Activated CD4-positive, alpha-beta memory T cell treated with anti-CD3 and anti-CD28 coated beads, Interleukin-2, amount 10 ng/mL, durations not matched to agents 7 days and 5 days (primary cell): ENCODE measurements around the gene ARSJ. TPM values are rescaled to one million over a fixed set of nuclear protein-coding genes. Genes with fewer than 3 reads are reported as not detected.

Source experiments
- CTCF ChIA-PET: fragments of 350-600 bp; sonication (Branson Sonifier 250); formaldehyde crosslinking; loops from one replicate; lab custom pipeline; 2021; ENCODE audit warnings: antibody characterized with exemption, inconsistent platforms; lab: Charles Lee
- POLR2A ChIA-PET: fragments of 350-600 bp; sonication (Branson Sonifier 250); formaldehyde crosslinking; loops from one replicate; lab custom pipeline; 2021; ENCODE audit warnings: antibody characterized with exemption; lab: Charles Lee
- DNase-seq: peaks from one replicate; pipeline ENCODE4 v3.0.0-alpha.2; 2020
- H3K27ac Mint-ChIP-seq: one replicate; pipeline ENCODE4 v1.8.0; 2021; ENCODE audit warnings: mild to moderate bottlenecking, mixed read lengths
- H3K27me3 Mint-ChIP-seq: one replicate; pipeline ENCODE4 v1.8.0; 2021; ENCODE audit warnings: mixed read lengths
- H3K36me3 Mint-ChIP-seq: one replicate; pipeline ENCODE4 v1.8.0; 2021; ENCODE audit warnings: low read depth, mixed read lengths
- H3K4me1 Mint-ChIP-seq: one replicate; pipeline ENCODE4 v1.8.0; 2021; ENCODE audit warnings: mixed read lengths
- H3K4me3 Mint-ChIP-seq: one replicate; pipeline ENCODE4 v1.8.0; 2021; ENCODE audit warnings: mild to moderate bottlenecking, mixed read lengths
- H3K9me3 Mint-ChIP-seq: one replicate; pipeline ENCODE4 v1.8.0; 2021; ENCODE audit warnings: mixed read lengths
- total RNA-seq, 2 experiments: library from RNA; stranded (reverse); gene quantifications; one replicate each; pipeline ENCODE4 v1.2.3, GENCODE V29; 2021

Gene ARSJ
- total RNA-seq, 2 experiments from 2014 or later: not detected

GRCh38 chr4:113962016-113962347, 17.5 kb downstream of the ARSJ start:
- Mint-ChIP-seq H3K4me1 (no peaks in the 10 kb centered on the region), H3K27me3 (peaks cover 6% of the 10 kb centered on the region), H3K36me3 (no peaks in the 10 kb centered on the region), H3K9me3 (peaks cover 9% of the 10 kb centered on the region), H3K27ac (no peak overlapping the region), H3K4me3 (no peak overlapping the region)
- DNase-seq: no peak
- CTCF ChIA-PET: no interaction called here
- POLR2A ChIA-PET: no interaction called here

GRCh38 chr4:113960684-113961321, 18.6 kb downstream of the ARSJ start:
- CTCF ChIA-PET: interaction anchor here (0.7 kb wide), 1 partner anchor 21 kb away, joined by 3 read pairs; no protein-coding TSS in a partner anchor
- DNase-seq: no peak
- H3K27ac Mint-ChIP-seq: no peak overlapping the region
- peaks cover 9% of the 10 kb centered on the region for H3K27me3 Mint-ChIP-seq
- H3K36me3 Mint-ChIP-seq: no peaks in the 10 kb centered on the region
- H3K9me3 Mint-ChIP-seq: peaks cover 9% of the 10 kb centered on the region
- no peaks in the 10 kb centered on the region for H3K4me1 Mint-ChIP-seq
- POLR2A ChIA-PET: no interaction called here
- H3K4me3 Mint-ChIP-seq: no peak overlapping the region

GRCh38 chr4:113959539-113959937, 19.9 kb downstream of the ARSJ start:
- ChIA-PET CTCF (no interaction called here), POLR2A (no interaction called here)
- no peaks in the 10 kb centered on the region for H3K4me1 Mint-ChIP-seq
- peaks cover 9% of the 10 kb centered on the region for H3K9me3 Mint-ChIP-seq
- H3K36me3 Mint-ChIP-seq: no peaks in the 10 kb centered on the region
- H3K27ac Mint-ChIP-seq: no peak overlapping the region
- no peak for DNase-seq
- H3K27me3 Mint-ChIP-seq: peaks cover 9% of the 10 kb centered on the region
- H3K4me3 Mint-ChIP-seq: no peak overlapping the region

- Mint-ChIP-seq H3K4me1 (no peaks in the 10 kb centered on the region), H3K4me3 (no peak overlapping the region), H3K36me3 (no peaks in the 10 kb centered on the region), H3K9me3 (peaks cover 9% of the 10 kb centered on the region), H3K27ac (no peak overlapping the region), H3K27me3 (peaks cover 7% of the 10 kb centered on the region)
- POLR2A ChIA-PET: no interaction called here
- CTCF ChIA-PET: no interaction called here
- no peak for DNase-seq
These were observed 20.5 kb downstream of the ARSJ start for GRCh38 chr4:113958766-113959538.

GRCh38 chr4:113957956-113958355, 21.5 kb downstream of the ARSJ start:
- DNase-seq: no peak
- Mint-ChIP-seq H3K4me1 (no peaks in the 10 kb centered on the region), H3K27ac (no peak overlapping the region), H3K36me3 (no peaks in the 10 kb centered on the region), H3K27me3 (peaks cover 7% of the 10 kb centered on the region), H3K4me3 (no peak overlapping the region), H3K9me3 (peaks cover 6% of the 10 kb centered on the region)
- POLR2A ChIA-PET: no interaction called here
- CTCF ChIA-PET: no interaction called here

GRCh38 chr4:113955948-113956347, 23.5 kb downstream of the ARSJ start:
- Mint-ChIP-seq H3K27me3 (peaks cover 7% of the 10 kb centered on the region), H3K4me1 (no peaks in the 10 kb centered on the region), H3K4me3 (no peak overlapping the region), H3K9me3 (no peaks in the 10 kb centered on the region), H3K36me3 (no peaks in the 10 kb centered on the region), H3K27ac (no peak overlapping the region)
- POLR2A ChIA-PET: no interaction called here
- CTCF ChIA-PET: interaction anchor here (0.6 to 2.6 kb wide), 2 partner anchors 35 to 115 kb away, joined by 3 to 10 read pairs; no protein-coding TSS in a partner anchor
- DNase-seq: no peak

- Mint-ChIP-seq H3K9me3 (no peaks in the 10 kb centered on the region), H3K4me1 (no peaks in the 10 kb centered on the region), H3K27ac (no peak overlapping the region), H3K36me3 (no peaks in the 10 kb centered on the region), H3K4me3 (no peak overlapping the region), H3K27me3 (peaks cover 6% of the 10 kb centered on the region)
- ChIA-PET CTCF (interaction anchor here (0.6 to 2.6 kb wide), 2 partner anchors 34 to 116 kb away, joined by 3 to 10 read pairs; no protein-coding TSS in a partner anchor), POLR2A (no interaction called here)
- DNase-seq: no peak
These were observed 24.0 kb downstream of the ARSJ start for GRCh38 chr4:113955411-113955810.

GRCh38 chr4:113953888-113954287, 25.6 kb downstream of the ARSJ start:
- Mint-ChIP-seq H3K4me1 (no peaks in the 10 kb centered on the region), H3K36me3 (no peaks in the 10 kb centered on the region), H3K9me3 (no peaks in the 10 kb centered on the region), H3K27me3 (peaks cover 6% of the 10 kb centered on the region), H3K27ac (no peak overlapping the region), H3K4me3 (no peak overlapping the region)
- POLR2A ChIA-PET: no interaction called here
- CTCF ChIA-PET: interaction anchor here (1.0 to 1.3 kb wide), 3 partner anchors 17 to 406 kb away, joined by 3 to 4 read pairs (median 3); no protein-coding TSS in a partner anchor
- no peak for DNase-seq

GRCh38 chr4:113952452-113953029, 26.9 kb downstream of the ARSJ start:
- Mint-ChIP-seq H3K4me1 (no peaks in the 10 kb centered on the region), H3K36me3 (no peaks in the 10 kb centered on the region), H3K27me3 (peaks cover 6% of the 10 kb centered on the region), H3K9me3 (no peaks in the 10 kb centered on the region), H3K4me3 (no peak overlapping the region), H3K27ac (no peak overlapping the region)
- ChIA-PET CTCF (interaction anchor here (0.8 to 1.3 kb wide), 3 partner anchors 16 to 125 kb away, joined by 3 to 4 read pairs (median 4); no protein-coding TSS in a partner anchor), POLR2A (no interaction called here)
- DNase-seq: no peak

GRCh38 chr4:113951263-113951662, 28.2 kb downstream of the ARSJ start:
- Mint-ChIP-seq H3K27ac (no peak overlapping the region), H3K9me3 (no peaks in the 10 kb centered on the region), H3K4me1 (no peaks in the 10 kb centered on the region), H3K27me3 (peaks cover 3% of the 10 kb centered on the region), H3K4me3 (no peak overlapping the region), H3K36me3 (no peaks in the 10 kb centered on the region)
- ChIA-PET CTCF (interaction anchor here (0.8 kb wide), 1 partner anchor 434 kb away, joined by 3 read pairs; no protein-coding TSS in a partner anchor), POLR2A (no interaction called here)
- DNase-seq: no peak

GRCh38 chr4:113950207-113950606, 29.2 kb downstream of the ARSJ start:
- H3K27ac Mint-ChIP-seq: no peak overlapping the region
- H3K36me3 Mint-ChIP-seq: no peaks in the 10 kb centered on the region
- H3K9me3 Mint-ChIP-seq: no peaks in the 10 kb centered on the region
- H3K4me1 Mint-ChIP-seq: no peaks in the 10 kb centered on the region
- no peak overlapping the region for H3K4me3 Mint-ChIP-seq
- POLR2A ChIA-PET: no interaction called here
- CTCF ChIA-PET: interaction anchor here (1.0 to 1.5 kb wide), 3 partner anchors 22 to 121 kb away, joined by 3 to 4 read pairs (median 4); no protein-coding TSS in a partner anchor
- DNase-seq: no peak
- peaks cover 3% of the 10 kb centered on the region for H3K27me3 Mint-ChIP-seq

- Mint-ChIP-seq H3K27ac (no peak overlapping the region), H3K4me1 (peaks cover 9% of the 10 kb centered on the region), H3K4me3 (no peak overlapping the region), H3K27me3 (peaks cover 3% of the 10 kb centered on the region), H3K9me3 (no peaks in the 10 kb centered on the region), H3K36me3 (no peaks in the 10 kb centered on the region)
- POLR2A ChIA-PET: no interaction called here
- CTCF ChIA-PET: interaction anchor here (0.7 kb wide), 1 partner anchor 43 kb away, joined by 3 read pairs; no protein-coding TSS in a partner anchor
- DNase-seq: no peak
These were observed 32.0 kb downstream of the ARSJ start for GRCh38 chr4:113947484-113947883.

- Mint-ChIP-seq H3K4me3 (no peak overlapping the region), H3K9me3 (no peaks in the 10 kb centered on the region), H3K27ac (no peak overlapping the region), H3K4me1 (peaks cover 9% of the 10 kb centered on the region), H3K36me3 (no peaks in the 10 kb centered on the region), H3K27me3 (no peaks in the 10 kb centered on the region)
- DNase-seq: no peak
- ChIA-PET POLR2A (no interaction called here), CTCF (no interaction called here)
These were observed 33.5 kb downstream of the ARSJ start for GRCh38 chr4:113945906-113946305.
